GM18868 (cell line): Measurements from ENCODE around the gene MGRN1.

Experiments
- ATAC-seq: cut with Tn5 transposase; IDR thresholded peaks from one replicate; pipeline ENCODE4 v1.9.1; 2021; ENCODE audit warnings: mild to moderate bottlenecking, moderate library complexity; ENCODE audit not compliant: unreplicated experiment

The MGRN1 gene

GRCh38 chr16:4624015-4624826, at the start of gene MGRN1:
TSS of gene MGRN1 (plus strand) at chr16:4624826. CDS start at chr16:4624961, 135 bp downstream.
- ATAC-seq = peak; percentile 70

GRCh38 chr16:4574919-4575705, 49.5 kb upstream of the MGRN1 start:
- ATAC-seq = no peak

GRCh38 chr16:4576008-4576407, 48.6 kb upstream of the MGRN1 start:
- ATAC-seq = no peak

- ATAC-seq = no peak
These were observed 45.6 kb upstream of the MGRN1 start for GRCh38 chr16:4578961-4579530.

- ATAC-seq = no peak
These were observed 44.4 kb upstream of the MGRN1 start for GRCh38 chr16:4580250-4580649.

GRCh38 chr16:4583906-4584305, 40.7 kb upstream of the MGRN1 start:
- no peak for ATAC-seq

GRCh38 chr16:4586291-4586690, 38.3 kb upstream of the MGRN1 start:
- ATAC-seq = no peak

GRCh38 chr16:4588386-4588785, 36.2 kb upstream of the MGRN1 start:
- no peak for ATAC-seq

GRCh38 chr16:4588961-4589360, 35.7 kb upstream of the MGRN1 start:
- no peak for ATAC-seq

- no peak for ATAC-seq
These were observed 33.4 kb upstream of the MGRN1 start for GRCh38 chr16:4591191-4591590.

GRCh38 chr16:4591706-4592470, 32.7 kb upstream of the MGRN1 start:
- ATAC-seq = no peak

GRCh38 chr16:4593086-4593485, 31.5 kb upstream of the MGRN1 start:
- ATAC-seq = no peak

- no peak for ATAC-seq
These were observed 29.9 kb upstream of the MGRN1 start for GRCh38 chr16:4594433-4595410.

GRCh38 chr16:4597174-4597573, 27.5 kb upstream of the MGRN1 start:
- no peak for ATAC-seq

GRCh38 chr16:4599037-4599436, 25.6 kb upstream of the MGRN1 start:
- no peak for ATAC-seq

GRCh38 chr16:4599545-4599944, 25.1 kb upstream of the MGRN1 start:
- no peak for ATAC-seq

GRCh38 chr16:4601036-4601863, 23.4 kb upstream of the MGRN1 start:
- ATAC-seq = no peak

- no peak for ATAC-seq
These were observed 22.8 kb upstream of the MGRN1 start for GRCh38 chr16:4601864-4602186.

GRCh38 chr16:4602331-4602730, 22.3 kb upstream of the MGRN1 start:
- no peak for ATAC-seq
